Breast epithelium (tissue), 3 donors: ENCODE measurements around the gene NCOA4.
"Not testable (repeated sequence)": the region's sequence is repeated elsewhere in the genome, so short reads cannot be mapped to it uniquely, and the experiment has no call there.

Experiments used
- POLR2AphosphoS5 ChIP-seq, 3 donors: sonication (generic); formaldehyde crosslinking; IDR thresholded peaks; one replicate each; pipeline ENCODE4 v1.6.1; 2017; ENCODE audit warnings: antibody characterized with exemption in 3 of 3
- TF ChIP-seq, protein P1 (sequence below), 3 donors: fragments of 450-650 bp; IDR thresholded peaks; one replicate each; pipeline ENCODE4 v1.5.1; 2016 to 2017; ENCODE audit warnings: antibody characterized with exemption in 3 of 3, mild to moderate bottlenecking in 3 of 3, moderate library complexity in 3 of 3

DNA sequence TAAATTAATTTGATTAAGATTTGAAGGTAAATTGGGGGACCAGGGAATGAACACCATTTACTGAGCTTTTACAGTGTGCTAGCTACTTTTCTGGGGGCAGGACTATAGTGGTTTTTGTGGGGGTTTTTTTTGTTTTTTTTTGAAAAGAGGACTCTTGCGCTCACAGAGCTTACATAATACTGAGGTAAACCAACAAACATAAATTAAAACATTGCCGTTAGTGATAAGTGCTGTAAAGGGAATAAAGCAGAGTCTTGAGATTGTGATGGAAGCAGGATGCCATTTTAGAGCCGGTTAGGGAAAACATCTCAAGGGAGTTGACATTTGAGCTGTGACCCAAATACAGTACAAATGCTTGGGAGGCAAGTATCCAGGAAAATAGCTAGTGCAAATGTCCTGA is 56.4 kb downstream of the NCOA4 start:
- TF ChIP-seq POLR2AphosphoS5 (IDR thresholded peaks at IDR 0.05): not testable (repeated sequence)
- TF ChIP-seq, protein P1, sequence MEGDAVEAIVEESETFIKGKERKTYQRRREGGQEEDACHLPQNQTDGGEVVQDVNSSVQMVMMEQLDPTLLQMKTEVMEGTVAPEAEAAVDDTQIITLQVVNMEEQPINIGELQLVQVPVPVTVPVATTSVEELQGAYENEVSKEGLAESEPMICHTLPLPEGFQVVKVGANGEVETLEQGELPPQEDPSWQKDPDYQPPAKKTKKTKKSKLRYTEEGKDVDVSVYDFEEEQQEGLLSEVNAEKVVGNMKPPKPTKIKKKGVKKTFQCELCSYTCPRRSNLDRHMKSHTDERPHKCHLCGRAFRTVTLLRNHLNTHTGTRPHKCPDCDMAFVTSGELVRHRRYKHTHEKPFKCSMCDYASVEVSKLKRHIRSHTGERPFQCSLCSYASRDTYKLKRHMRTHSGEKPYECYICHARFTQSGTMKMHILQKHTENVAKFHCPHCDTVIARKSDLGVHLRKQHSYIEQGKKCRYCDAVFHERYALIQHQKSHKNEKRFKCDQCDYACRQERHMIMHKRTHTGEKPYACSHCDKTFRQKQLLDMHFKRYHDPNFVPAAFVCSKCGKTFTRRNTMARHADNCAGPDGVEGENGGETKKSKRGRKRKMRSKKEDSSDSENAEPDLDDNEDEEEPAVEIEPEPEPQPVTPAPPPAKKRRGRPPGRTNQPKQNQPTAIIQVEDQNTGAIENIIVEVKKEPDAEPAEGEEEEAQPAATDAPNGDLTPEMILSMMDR (IDR thresholded peaks at IDR 0.05): not testable (repeated sequence)
